A673 (cell line): Measurements from ENCODE around the gene CTIF. TPM values are rescaled to one million over a fixed set of nuclear protein-coding genes. Genes with fewer than 3 reads are reported as not detected.

Experiments
- BruUV-seq: library from RNA; stranded (reverse); fragments of 400-500 nt; replicated peaks from 2 replicates; lab custom pipeline; 2021; lab: Mats Ljungman, UMichigan
- CTCF ChIA-PET: fragments of 300-600 bp; sonication (Branson Sonifier 250); formaldehyde crosslinking; loops from one replicate; lab custom pipeline; 2022; ENCODE audit warnings: antibody characterized with exemption; lab: Charles Lee
- POLR2A ChIA-PET: fragments of 300-600 bp; sonication (Branson Sonifier 250); formaldehyde crosslinking; loops from one replicate; lab custom pipeline; 2022; ENCODE audit warnings: antibody characterized with exemption; ENCODE audit not compliant: low non-redundant PET; lab: Charles Lee
- DNase-seq: peaks from one replicate; pipeline ENCODE4 v3.0.0-alpha.2; 2015; ENCODE audit warnings: low spot score
- H3K27ac ChIP-seq: fragments of 200-600 bp; sonication (generic); 2 replicates; pipeline ENCODE4 v1.5.1; 2016; ENCODE audit warnings: mixed run types, low read depth, mild to moderate bottlenecking, mixed read lengths, antibody characterized with exemption, low read length; ENCODE audit not compliant: poor library complexity, severe bottlenecking
- H3K27me3 ChIP-seq: fragments of 200-600 bp; sonication (generic); replicated peaks from 2 replicates; pipeline ENCODE4 v1.6.1; 2017; ENCODE audit warnings: mixed run types, low read depth, mild to moderate bottlenecking, mixed read lengths, antibody characterized with exemption, low read length; ENCODE audit not compliant: insufficient read depth, poor library complexity
- H3K36me3 ChIP-seq: fragments of 200-600 bp; sonication (generic); 2 replicates; pipeline ENCODE4 v1.6.1; 2016; ENCODE audit warnings: mixed run types, mild to moderate bottlenecking, mixed read lengths, antibody characterized with exemption, low read length; ENCODE audit not compliant: insufficient read depth, poor library complexity, severe bottlenecking
- H3K4me1 ChIP-seq: fragments of 200-600 bp; sonication (generic); 2 replicates; pipeline ENCODE4 v1.6.1; 2017; ENCODE audit warnings: mixed run types, mild to moderate bottlenecking, mixed read lengths, antibody characterized with exemption, low read length; ENCODE audit not compliant: insufficient read depth, poor library complexity, severe bottlenecking
- H3K4me3 ChIP-seq: fragments of 200-600 bp; sonication (generic); 2 replicates; pipeline ENCODE4 v1.5.1; 2016; ENCODE audit warnings: low read depth, mixed run types, mild to moderate bottlenecking, mixed read lengths, low read length; ENCODE audit not compliant: poor library complexity, severe bottlenecking
- H3K9me3 ChIP-seq: fragments of 200-600 bp; sonication (generic); 2 replicates; pipeline ENCODE4 v1.6.1; 2016; ENCODE audit warnings: mixed run types, low read depth, mild to moderate bottlenecking, mixed read lengths, antibody characterized with exemption, low read length; ENCODE audit not compliant: poor library complexity, severe bottlenecking
- CTCF ChIP-seq: fragments of 300-800, 200-600 bp; sonication (generic); conservative IDR thresholded peaks from 2 replicates; pipeline ENCODE4 v1.5.1; 2017; ENCODE audit warnings: low read depth, mild to moderate bottlenecking, antibody characterized with exemption, low read length, moderate library complexity, mixed read lengths
- EZH2 ChIP-seq: fragments of 200-600 bp; sonication (generic); IDR thresholded peaks from 2 replicates; pipeline ENCODE4 v1.6.1; 2017; ENCODE audit warnings: borderline replicate concordance, low read depth, mild to moderate bottlenecking, mixed read lengths, antibody characterized with exemption, low read length; ENCODE audit not compliant: poor library complexity, severe bottlenecking
- intact Hi-C: fragments of 100-400 bp; cut with micrococcal nuclease; formaldehyde crosslinking; loops from one replicate; pipeline ENCODE4 v1.10.0; 2022; ENCODE audit not compliant: unreplicated experiment
- total RNA-seq: library from RNA; stranded (reverse); gene quantifications from 2 replicates; pipeline ENCODE4 v1.2.3, GENCODE V29; 2021

The CTIF gene
- total RNA-seq, 1 experiment from 2014 or later = 23.5 TPM

GRCh38 chr18:48846423-48846932 is 307.6 kb downstream of the CTIF start:
- ChIA-PET CTCF (no interaction called here), POLR2A (interaction anchor here (0.8 kb wide), 1 partner anchor 392 kb away, joined by 7 read pairs; no protein-coding TSS in a partner anchor)
- Histone ChIP-seq H3K27me3 (no peaks in the 10 kb centered on the region), H3K36me3 (no peaks in the 10 kb centered on the region), H3K27ac (no peak overlapping the region), H3K9me3 (no peaks in the 10 kb centered on the region), H3K4me1 (peaks cover 10% of the 10 kb centered on the region), H3K4me3 (no peak overlapping the region)
- no peak for TF ChIP-seq EZH2
- no peak for TF ChIP-seq CTCF
- intact Hi-C loops = no loop called here
- no TSS peak for BruUV-seq
- no peak for DNase-seq

- POLR2A ChIA-PET = interaction anchor here (0.7 kb wide), 1 partner anchor 9 kb away, joined by 7 read pairs; no protein-coding TSS in a partner anchor
- CTCF ChIA-PET = no interaction called here
- no peak for DNase-seq
- intact Hi-C loops = no loop called here
- Histone ChIP-seq H3K27ac (no peak overlapping the region), H3K4me3 (no peak overlapping the region), H3K36me3 (no peaks in the 10 kb centered on the region), H3K27me3 (no peaks in the 10 kb centered on the region), H3K9me3 (no peaks in the 10 kb centered on the region), H3K4me1 (peaks cover 4% of the 10 kb centered on the region)
- TF ChIP-seq EZH2 (no peak), CTCF (no peak)
- BruUV-seq = no TSS peak
These were observed 309.1 kb downstream of the CTIF start for GRCh38 chr18:48847807-48848486.

DNA sequence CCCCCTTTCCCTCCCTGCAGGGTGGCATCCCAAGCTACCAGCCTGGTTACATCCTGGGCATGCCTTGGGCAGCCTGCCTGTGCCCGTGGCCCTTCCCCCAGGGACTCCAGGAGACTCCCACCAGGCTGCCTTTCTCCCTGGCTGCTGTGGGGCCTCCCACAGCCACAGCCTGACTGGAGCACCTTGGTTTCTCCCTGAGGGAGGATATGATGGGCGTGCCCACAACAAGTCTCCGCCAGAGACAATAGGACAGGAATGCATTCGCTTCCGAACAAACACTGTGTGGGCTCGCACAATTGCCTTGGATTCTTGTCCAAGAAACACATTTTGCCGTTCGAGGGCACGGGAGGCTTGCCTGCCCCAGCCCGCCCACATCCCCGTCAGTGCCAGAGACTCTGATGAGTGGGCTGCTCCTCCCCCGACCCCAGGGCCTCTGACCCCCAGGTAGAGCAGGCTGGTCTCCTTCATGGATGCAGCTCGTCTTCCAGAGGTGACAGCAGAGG is 309.9 kb downstream of the CTIF start:
- no peaks in the 10 kb centered on the region for H3K36me3 ChIP-seq
- peaks cover 4% of the 10 kb centered on the region for H3K4me1 ChIP-seq
- H3K4me3 ChIP-seq = no peak overlapping the region
- ChIA-PET CTCF (no interaction called here), POLR2A (no interaction called here)
- no peaks in the 10 kb centered on the region for H3K27me3 ChIP-seq
- no peaks in the 10 kb centered on the region for H3K9me3 ChIP-seq
- TF ChIP-seq EZH2 = no peak
- no peak for TF ChIP-seq CTCF
- no TSS peak for BruUV-seq
- no peak for DNase-seq
- intact Hi-C loops = no loop called here
- H3K27ac ChIP-seq = no peak overlapping the region
